NCI-H2227 (cell line): ENCODE results near the gene ARHGEF2.
A peak's percentile ranks its signal among the peaks of the same experiment; 100 is the strongest.

Experiments used
- DNase-seq: peaks from one replicate; lab custom pipeline; 2025; ENCODE audit not compliant: unreplicated experiment; lab: John Stamatoyannopoulos, UW

ARHGEF2 gene

GRCh38 chr1:155971910-155972809 is 6.2 kb downstream of the ARHGEF2 start:
- no peak for DNase-seq

- DNase-seq, result peak; percentile 58
Measured at GRCh38 chr1:155970531-155971167, 7.7 kb downstream of the ARHGEF2 start.

GRCh38 chr1:155969377-155969791 is 9.0 kb downstream of the ARHGEF2 start:
- DNase-seq, result no peak

GRCh38 chr1:155968670-155969069 is 9.7 kb downstream of the ARHGEF2 start:
- DNase-seq, result no peak

- DNase-seq, result no peak
Measured at GRCh38 chr1:155968051-155968400, 10.3 kb downstream of the ARHGEF2 start.

GRCh38 chr1:155967341-155968050 is 10.9 kb downstream of the ARHGEF2 start:
- no peak for DNase-seq

GRCh38 chr1:155966750-155967149 is 11.6 kb downstream of the ARHGEF2 start:
- DNase-seq, result no peak

GRCh38 chr1:155966135-155966534 is 12.2 kb downstream of the ARHGEF2 start:
- DNase-seq, result no peak

- DNase-seq, result no peak
Measured at GRCh38 chr1:155964193-155964592, 14.2 kb downstream of the ARHGEF2 start.

GRCh38 chr1:155962599-155963211 is 15.6 kb downstream of the ARHGEF2 start:
- no peak for DNase-seq

GRCh38 chr1:155961937-155962336 is 16.4 kb downstream of the ARHGEF2 start:
- no peak for DNase-seq

GRCh38 chr1:155960081-155960745 is 18.1 kb downstream of the ARHGEF2 start:
- DNase-seq, result no peak

- DNase-seq, result no peak
Measured at GRCh38 chr1:155957411-155957915, 20.9 kb downstream of the ARHGEF2 start.

GRCh38 chr1:155954645-155955044 is 23.7 kb downstream of the ARHGEF2 start:
- no peak for DNase-seq

- no peak for DNase-seq
Measured at GRCh38 chr1:155952505-155952890, 25.8 kb downstream of the ARHGEF2 start.

GRCh38 chr1:155951753-155952504 is 26.4 kb downstream of the ARHGEF2 start:
- no peak for DNase-seq

GRCh38 chr1:155950829-155951228 is 27.5 kb downstream of the ARHGEF2 start:
- no peak for DNase-seq

GRCh38 chr1:155947741-155948140 is 30.6 kb downstream of the ARHGEF2 start:
- no peak for DNase-seq

GRCh38 chr1:155947292-155947691 is 31.1 kb downstream of the ARHGEF2 start:
- DNase-seq, result no peak

GRCh38 chr1:155946633-155947219 is 31.6 kb downstream of the ARHGEF2 start:
- no peak for DNase-seq
